ENCODE results near the gene PTTG1IP.
A peak's percentile ranks its signal among the peaks of the same experiment; 100 is the strongest.
"Not testable (repeated sequence)": the region's sequence is repeated elsewhere in the genome, so short reads cannot be mapped to it uniquely, and the experiment has no call there.

Gene PTTG1IP

GRCh38 chr21:44880405-44881197 is 7.1 kb upstream of the PTTG1IP start:
- DNase-seq = no peak

- not testable (repeated sequence) for DNase-seq
These were observed 5.7 kb upstream of the PTTG1IP start for GRCh38 chr21:44879238-44879637.

- DNase-seq = no peak
These were observed 4.8 kb upstream of the PTTG1IP start for GRCh38 chr21:44878053-44878982.

GRCh38 chr21:44876849-44877575 is 3.5 kb upstream of the PTTG1IP start:
- no peak for DNase-seq

GRCh38 chr21:44875316-44875700 is 1.8 kb upstream of the PTTG1IP start:
- peak in 1 of 14 donors; percentile 4 for DNase-seq

- peak in 8 of 14 donors; percentile 23 to 58 (median 43) for DNase-seq
These were observed 1.2 kb upstream of the PTTG1IP start for GRCh38 chr21:44874497-44875315.

GRCh38 chr21:44874240-44874496 is 678 bp upstream of the PTTG1IP start:
- DNase-seq = no peak

- peak in 9 of 14 donors; percentile 15 to 69 (median 36) for DNase-seq
These were observed 688 bp downstream of the PTTG1IP start for GRCh38 chr21:44872649-44873355.

GRCh38 chr21:44872323-44872648 is 1.2 kb downstream of the PTTG1IP start:
- peak in 1 of 14 donors; percentile 5 for DNase-seq

GRCh38 chr21:44871576-44872269 is 1.8 kb downstream of the PTTG1IP start:
- DNase-seq = peak in 8 of 14 donors; percentile 13 to 52 (median 30)

GRCh38 chr21:44870748-44871495 is 2.6 kb downstream of the PTTG1IP start:
- peak in 5 of 14 donors; percentile 7 to 45 (median 11) for DNase-seq

- peak in 2 of 14 donors; percentile 50 to 71 for DNase-seq
These were observed 3.4 kb downstream of the PTTG1IP start for GRCh38 chr21:44869781-44870747.

GRCh38 chr21:44868707-44869106 is 4.8 kb downstream of the PTTG1IP start:
- DNase-seq = no peak

GRCh38 chr21:44867999-44868700 is 5.3 kb downstream of the PTTG1IP start:
- DNase-seq = no peak

- no peak for DNase-seq
These were observed 6.0 kb downstream of the PTTG1IP start for GRCh38 chr21:44867464-44867863.

GRCh38 chr21:44866780-44867179 is 6.7 kb downstream of the PTTG1IP start:
- DNase-seq = no peak

- DNase-seq = peak in 2 of 14 donors; percentile 5 to 23
These were observed 7.8 kb downstream of the PTTG1IP start for GRCh38 chr21:44865561-44866280.

All from C1 segment of cervical spinal cord (tissue), 14 donors.